WTC11 (cell line): Measurements from ENCODE around the gene ADK.

Experiments
- ATF3 ChIP-seq: sonication (generic); formaldehyde crosslinking; conservative IDR thresholded peaks from 2 replicates; pipeline ENCODE4 v1.8.1; 2022; ENCODE audit warnings: mild to moderate bottlenecking, missing genetic modification reagents
- CTCF ChIP-seq: fragments of 200-600 bp; IDR thresholded peaks from 2 replicates; pipeline ENCODE4 v1.8.0; 2022; ENCODE audit warnings: antibody characterized with exemption
- MAX ChIP-seq: sonication (generic); formaldehyde crosslinking; IDR thresholded peaks from 2 replicates; pipeline ENCODE4 v1.8.0; 2022; ENCODE audit warnings: mild to moderate bottlenecking, missing genetic modification reagents

GRCh38 chr10:74728225-74728624 lies 577.2 kb downstream of the ADK start:
- TF ChIP-seq MAX (CRISPR knock-in tag) = no peak
- TF ChIP-seq CTCF = no peak
- no peak for TF ChIP-seq ATF3 (CRISPR knock-in tag)
